HCT116 (cell line): ENCODE results near the gene ALOXE3. TPM values are rescaled to one million over a fixed set of nuclear protein-coding genes. Genes with fewer than 3 reads are reported as not detected.

Experiments used
- ATAC-seq: fragments of 200-7000 bp; cut with Tn5 transposase; 2 replicates; pipeline ENCODE4 v1.9.1; 2020; ENCODE audit warnings: mild to moderate bottlenecking, moderate library complexity
- BruUV-seq: library from RNA; stranded (reverse); fragments of 400-500 nt; replicated peaks from 2 replicates; lab custom pipeline; 2021; lab: Mats Ljungman, UMichigan
- CTCF ChIA-PET: fragments of 300-600 bp; sonication (Branson Sonifier 250); formaldehyde crosslinking; loops from one replicate; lab custom pipeline; 2021; ENCODE audit warnings: antibody characterized with exemption; lab: Charles Lee
- POLR2A ChIA-PET: fragments of 300-600, 350-600 bp; sonication (Branson Sonifier 250); formaldehyde crosslinking; loops from one replicate; lab custom pipeline; 2021; ENCODE audit warnings: antibody characterized with exemption; lab: Charles Lee
- RAD21 ChIA-PET, 2 experiments: fragments of 300-600 bp; sonication (Branson Sonifier 250); formaldehyde crosslinking; loops; one replicate each; lab custom pipeline; 2023; ENCODE audit warnings: low total read pairs in 2 of 2; ENCODE audit not compliant: uncharacterized antibody in 2 of 2, unreplicated experiment in 2 of 2, low non-redundant PET in 1 of 2; lab: Charles Lee
- DNase-seq: peaks from one replicate; pipeline ENCODE4 v3.0.0-alpha.2; 2010; ENCODE audit warnings: low read depth, low spot score
- H2AFZ ChIP-seq: fragments of 200-600 bp; shearing (Covaris generic), sonication (generic); 2 replicates; pipeline ENCODE4 v1.6.1; 2017; ENCODE audit warnings: low read depth, mixed run types, mixed read lengths, antibody characterized with exemption, low read length; ENCODE audit not compliant: poor library complexity, severe bottlenecking
- H3K27ac ChIP-seq: 2 replicates; pipeline ENCODE4 v1.5.1; 2012; ENCODE audit warnings: low read depth, low read length
- H3K27me3 ChIP-seq: fragments of 200-600 bp; sonication (generic); 2 replicates; pipeline ENCODE4 v1.6.1; 2016; ENCODE audit warnings: mixed run types, low read length, mixed read lengths; ENCODE audit not compliant: insufficient read depth
- H3K36me3 ChIP-seq, 2 experiments: fragments of 200-500 bp in 1 of 2; fragments of 200-600 bp in 1 of 2; sonication (Bioruptor generic) in 1 of 2; sonication (generic) in 1 of 2; 2 replicates each; pipeline versions ENCODE4 v1.5.1 to v1.6.1; 2014 to 2016; ENCODE audit warnings: low read length in 2 of 2, inconsistent platforms in 1 of 2, mixed read lengths in 1 of 2, mixed run types in 1 of 2; ENCODE audit not compliant: insufficient read depth in 2 of 2, control insufficient read depth in 1 of 2
- H3K4me1 ChIP-seq, 2 experiments: fragments of 200-600 bp in 1 of 2; sonication (generic) in 1 of 2; 2 replicates each; pipeline versions ENCODE4 v1.5.1 to v1.6.1; 2012 to 2017; ENCODE audit warnings: low read length in 2 of 2, inconsistent platforms in 1 of 2, mild to moderate bottlenecking in 1 of 2, mixed read lengths in 1 of 2, mixed run types in 1 of 2, moderate library complexity in 1 of 2; ENCODE audit not compliant: insufficient read depth in 2 of 2, control insufficient read depth in 1 of 2
- H3K4me2 ChIP-seq: fragments of 200-600 bp; sonication (generic); 2 replicates; pipeline ENCODE4 v1.6.1; 2017; ENCODE audit warnings: mixed run types, low read length, mixed read lengths
- H3K4me3 ChIP-seq, 2 experiments: fragments of 200-600 bp in 1 of 2; sonication (generic) in 1 of 2; replicated peaks in 1 of 2; 2 replicates each; pipeline ENCODE4 v1.5.1; 2011 to 2016; ENCODE audit warnings: low read length in 2 of 2, control low read depth in 1 of 2, low read depth in 1 of 2, mild to moderate bottlenecking in 1 of 2, mixed read lengths in 1 of 2, mixed run types in 1 of 2
- H3K79me2 ChIP-seq: fragments of 200-600 bp; sonication (generic); 2 replicates; pipeline ENCODE4 v1.6.1; 2017; ENCODE audit warnings: mild to moderate bottlenecking, mixed run types, low read length, moderate library complexity, mixed read lengths; ENCODE audit not compliant: insufficient read depth
- H3K9ac ChIP-seq: fragments of 200-600 bp; sonication (generic); 2 replicates; pipeline ENCODE4 v1.6.1; 2016; ENCODE audit warnings: low read length, mixed read lengths
- H3K9me2 ChIP-seq: fragments of 200-600 bp; sonication (generic), shearing (Covaris generic); 2 replicates; pipeline ENCODE4 v1.6.1; 2017; ENCODE audit warnings: mixed run types, mild to moderate bottlenecking, moderate library complexity; ENCODE audit not compliant: insufficient read depth
- H3K9me3 ChIP-seq, 2 experiments: fragments of 200-500 bp in 1 of 2; fragments of 200-600 bp in 1 of 2; sonication (Bioruptor generic) in 1 of 2; sonication (generic) in 1 of 2; 2 replicates each; pipeline ENCODE4 v1.6.1; 2014 to 2017; ENCODE audit warnings: low read length in 2 of 2, mixed read lengths in 2 of 2, inconsistent platforms in 1 of 2, low read depth in 1 of 2, mild to moderate bottlenecking in 1 of 2, mixed run types in 1 of 2, moderate library complexity in 1 of 2; ENCODE audit not compliant: control insufficient read depth in 1 of 2, insufficient read depth in 1 of 2
- H4K20me1 ChIP-seq: fragments of 200-600 bp; sonication (generic), shearing (Covaris generic); 2 replicates; pipeline ENCODE4 v1.6.1; 2017; ENCODE audit warnings: mixed run types, mild to moderate bottlenecking, moderate library complexity; ENCODE audit not compliant: insufficient read depth
- ATF3 ChIP-seq: IDR thresholded peaks from 2 replicates; pipeline ENCODE4 v1.6.1; 2012
- CEBPB ChIP-seq: IDR thresholded peaks from 2 replicates; pipeline ENCODE4 v1.6.1; 2012; ENCODE audit warnings: low read depth
- EGR1 ChIP-seq: IDR thresholded peaks from 2 replicates; pipeline ENCODE4 v1.6.1; 2012; ENCODE audit warnings: low read depth
- ELF1 ChIP-seq: IDR thresholded peaks from 2 replicates; pipeline ENCODE4 v1.6.1; 2012; ENCODE audit warnings: low read depth, borderline replicate concordance
- EZH2phosphoT487 ChIP-seq: fragments of 200-600 bp; IDR thresholded peaks from 2 replicates; pipeline ENCODE4 v1.6.1; 2018; ENCODE audit warnings: antibody characterized with exemption, borderline replicate concordance
- FOSL1 ChIP-seq: IDR thresholded peaks from 2 replicates; pipeline ENCODE4 v1.6.1; 2012; ENCODE audit warnings: low read depth
- POLR2A ChIP-seq: IDR thresholded peaks from 2 replicates; pipeline ENCODE4 v1.7.0; 2011; ENCODE audit warnings: borderline replicate concordance; ENCODE audit not compliant: insufficient read depth, insufficient read length; ENCODE audit errors: extremely low read depth
- POLR2AphosphoS5 ChIP-seq: IDR thresholded peaks from 2 replicates; pipeline ENCODE4 v1.6.1; 2011; ENCODE audit warnings: mild to moderate bottlenecking, low read depth, low read length, moderate library complexity
- SIN3A ChIP-seq: IDR thresholded peaks from 2 replicates; pipeline ENCODE4 v1.6.1; 2012; ENCODE audit warnings: low read depth
- SP1 ChIP-seq: IDR thresholded peaks from 2 replicates; pipeline ENCODE4 v1.6.1; 2012; ENCODE audit warnings: low read depth
- ZFX ChIP-seq: fragments of 450-650 bp; IDR thresholded peaks from 2 replicates; pipeline ENCODE4 v1.6.1; 2017
- ZNF274 ChIP-seq: fragments of 200-500 bp; sonication (Bioruptor generic); IDR thresholded peaks from 2 replicates; pipeline ENCODE4 v1.6.1; 2014; ENCODE audit warnings: mild to moderate bottlenecking, low read depth, low read length, inconsistent platforms
- intact Hi-C: fragments of 100-400 bp; cut with micrococcal nuclease; formaldehyde crosslinking; loops from 2 replicates; pipeline ENCODE4 v1.10.0; 2022
- total RNA-seq: library from RNA; stranded (reverse); gene quantifications from one replicate; pipeline ENCODE4 v1.2.1, GENCODE V29; 2021; ENCODE audit not compliant: unreplicated experiment

The ALOXE3 gene
- total RNA-seq, 1 experiment from 2014 or later, result 3.5 TPM

GRCh38 chr17:8082292-8082691 is 36.0 kb downstream of the ALOXE3 start:
- Histone ChIP-seq H3K4me2 (no peak overlapping the region), H3K9me2 (no peaks in the 10 kb centered on the region), H3K4me1 (peaks cover 2 to 25% of the 10 kb centered on the region in 2 experiments; a peak in 3 of 4 replicates), H3K79me2 (peaks cover 4% of the 10 kb centered on the region; the same call in 1 of the 2 replicates), H3K9ac (no peak overlapping the region), H2AFZ (no peak overlapping the region), H3K4me3 (no peak overlapping the region), H3K27me3 (no peaks in the 10 kb centered on the region), H4K20me1 (no peaks in the 10 kb centered on the region), H3K36me3 (no peaks in the 10 kb centered on the region), H3K27ac (no peak overlapping the region), H3K9me3 (no peaks in the 10 kb centered on the region)
- ATAC-seq (no peak), DNase-seq (no peak)
- ChIA-PET CTCF (no interaction called here), RAD21 (no interaction called here), POLR2A (no interaction called here)
- BruUV-seq, result no TSS peak
- TF ChIP-seq SIN3A (no peak), ATF3 (no peak), SP1 (no peak), ZNF274 (no peak), CEBPB (no peak), FOSL1 (no peak), POLR2A (no peak), EZH2phosphoT487 (no peak)
- intact Hi-C loops, result no loop called here

- no TSS peak for BruUV-seq
- H3K79me2 ChIP-seq, result peaks cover 4% of the 10 kb centered on the region; the same call in 1 of the 2 replicates
- H4K20me1 ChIP-seq, result no peaks in the 10 kb centered on the region
- no peaks in the 10 kb centered on the region for H3K9me2 ChIP-seq
- no peak overlapping the region for H3K4me2 ChIP-seq
- no peak for TF ChIP-seq EGR1
- TF ChIP-seq CEBPB, result no peak
- no peak for TF ChIP-seq SP1
- no peak for TF ChIP-seq ELF1
- no peak for TF ChIP-seq POLR2AphosphoS5
- no peak for TF ChIP-seq ZFX
- H3K27me3 ChIP-seq, result no peaks in the 10 kb centered on the region
- ChIA-PET RAD21 (no interaction called here), CTCF (interaction anchor here (1.4 kb wide), 1 partner anchor 12 kb away, joined by 4 read pairs; no protein-coding TSS in a partner anchor), POLR2A (no interaction called here)
- H3K4me3 ChIP-seq, result no peak overlapping the region
- H3K4me1 ChIP-seq, result peaks cover 2 to 25% of the 10 kb centered on the region in 2 experiments; a peak in 3 of 4 replicates
- no peak overlapping the region for H3K27ac ChIP-seq
- intact Hi-C loops, result no loop called here
- H3K9ac ChIP-seq, result no peak overlapping the region
- H3K9me3 ChIP-seq, result no peaks in the 10 kb centered on the region
- H2AFZ ChIP-seq, result no peak overlapping the region
- H3K36me3 ChIP-seq, result no peaks in the 10 kb centered on the region
- DNase-seq (no peak), ATAC-seq (no peak)
Observed at GRCh38 chr17:8081876-8082275, 36.4 kb downstream of the ALOXE3 start.
